HEK293 (cell line): ENCODE measurements around the gene ANP32A.

Source experiments
- CTCF ChIA-PET: fragments of 350-600 bp; formaldehyde crosslinking; extraction: SDS; loops from one replicate; lab custom pipeline; 2021; ENCODE audit warnings: antibody characterized with exemption; lab: Yijun Ruan, JAX
- POLR2A ChIA-PET: fragments of 300-600 bp; formaldehyde crosslinking; extraction: SDS; loops from one replicate; lab custom pipeline; 2020; ENCODE audit warnings: antibody characterized with exemption, inconsistent platforms; lab: Yijun Ruan, JAX
- H3K27ac ChIP-seq: fragments of 200-500 bp; sonication (Bioruptor generic); 2 replicates; pipeline ENCODE4 v1.5.1; 2014; ENCODE audit warnings: low read depth, low read length, control low read depth, inconsistent platforms; ENCODE audit errors: extremely low read depth
- H3K36me3 ChIP-seq, 2 experiments: fragments of 200-500 bp in 1 of 2; sonication (Bioruptor generic) in 1 of 2; 1 replicate in 1 of 2; 2 replicates in 1 of 2; pipeline ENCODE4 v1.5.1; 2014 to 2017; ENCODE audit warnings: inconsistent platforms in 2 of 2, low read length in 2 of 2; ENCODE audit not compliant: control insufficient read depth in 2 of 2, insufficient read depth in 1 of 2
- H3K4me1 ChIP-seq: fragments of 200-500 bp; sonication (Bioruptor generic); 2 replicates; pipeline ENCODE4 v1.5.1; 2014; ENCODE audit warnings: mild to moderate bottlenecking, low read length, inconsistent platforms; ENCODE audit not compliant: control insufficient read depth, insufficient read depth
- H3K4me3 ChIP-seq: 2 replicates; pipeline ENCODE4 v1.5.1; 2011; ENCODE audit warnings: low read depth, mild to moderate bottlenecking, control low read depth, low read length, moderate library complexity
- H3K9me3 ChIP-seq: fragments of 200-500 bp; sonication (Bioruptor generic); 2 replicates; pipeline ENCODE4 v1.5.1; 2014; ENCODE audit warnings: low read depth, low read length, inconsistent platforms; ENCODE audit not compliant: control insufficient read depth, insufficient read depth
- CTCF ChIP-seq: fragments of 450-650 bp; formaldehyde crosslinking; IDR thresholded peaks from 2 replicates; pipeline ENCODE4 v1.5.1; 2016; ENCODE audit warnings: missing biosample characterization, missing genetic modification characterization
- EGR2 ChIP-seq: fragments of 450-650 bp; formaldehyde crosslinking; IDR thresholded peaks from 2 replicates; pipeline ENCODE4 v1.5.1; 2016; ENCODE audit warnings: low read depth, missing biosample characterization, missing genetic modification characterization
- KLF17 ChIP-seq: fragments of 450-650 bp; formaldehyde crosslinking; IDR thresholded peaks from 2 replicates; pipeline ENCODE4 v1.5.1; 2016; ENCODE audit warnings: missing biosample characterization, missing genetic modification characterization
- SCRT1 ChIP-seq: fragments of 450-650 bp; formaldehyde crosslinking; IDR thresholded peaks from 2 replicates; pipeline ENCODE4 v1.5.1; 2016; ENCODE audit warnings: missing biosample characterization, missing genetic modification characterization, borderline replicate concordance
- SCRT2 ChIP-seq: fragments of 450-650 bp; formaldehyde crosslinking; IDR thresholded peaks from 2 replicates; pipeline ENCODE4 v1.5.1; 2016; ENCODE audit warnings: missing biosample characterization, missing genetic modification characterization
- SETDB1 ChIP-seq: IDR thresholded peaks from one replicate; pipeline ENCODE4 v1.6.1; 2017; ENCODE audit warnings: mild to moderate bottlenecking, low read length, moderate library complexity, mixed read lengths; ENCODE audit not compliant: insufficient read length
- WT1 ChIP-seq: fragments of 450-650 bp; formaldehyde crosslinking; IDR thresholded peaks from 2 replicates; pipeline ENCODE4 v1.5.1; 2016; ENCODE audit warnings: missing biosample characterization, missing genetic modification characterization
- ZBTB17 ChIP-seq: fragments of 450-650 bp; formaldehyde crosslinking; IDR thresholded peaks from 2 replicates; pipeline ENCODE4 v1.5.1; 2016; ENCODE audit warnings: missing biosample characterization, missing genetic modification characterization
- ZBTB48 ChIP-seq: fragments of 450-650 bp; formaldehyde crosslinking; IDR thresholded peaks from 2 replicates; pipeline ENCODE4 v1.5.1; 2016; ENCODE audit warnings: missing biosample characterization, missing genetic modification characterization
- ZBTB8A ChIP-seq: fragments of 450-650 bp; formaldehyde crosslinking; IDR thresholded peaks from 2 replicates; pipeline ENCODE4 v1.5.1; 2016; ENCODE audit warnings: missing biosample characterization, missing genetic modification characterization
- ZFHX2 ChIP-seq: fragments of 450-650 bp; formaldehyde crosslinking; conservative IDR thresholded peaks from 2 replicates; pipeline ENCODE4 v1.5.1; 2016; ENCODE audit warnings: missing biosample characterization, missing genetic modification characterization
- ZFP3 ChIP-seq: fragments of 450-650 bp; formaldehyde crosslinking; IDR thresholded peaks from 2 replicates; pipeline ENCODE4 v1.5.1; 2016; ENCODE audit warnings: low read depth, missing biosample characterization, missing genetic modification characterization
- ZNF169 ChIP-seq: fragments of 450-650 bp; formaldehyde crosslinking; IDR thresholded peaks from 2 replicates; pipeline ENCODE4 v1.5.1; 2016; ENCODE audit warnings: missing biosample characterization, missing genetic modification characterization
- ZNF19 ChIP-seq: fragments of 450-650 bp; formaldehyde crosslinking; IDR thresholded peaks from 2 replicates; pipeline ENCODE4; 2016; ENCODE audit warnings: missing biosample characterization, missing genetic modification characterization, low read depth
- ZNF2 ChIP-seq: fragments of 450-650 bp; formaldehyde crosslinking; IDR thresholded peaks from 2 replicates; pipeline ENCODE4 v1.5.1; 2016; ENCODE audit warnings: missing biosample characterization, missing genetic modification characterization
- ZNF521 ChIP-seq: fragments of 450-650 bp; formaldehyde crosslinking; IDR thresholded peaks from 2 replicates; pipeline ENCODE4 v1.5.1; 2017; ENCODE audit warnings: missing biosample characterization, mild to moderate bottlenecking, missing genetic modification characterization
- ZNF548 ChIP-seq: fragments of 450-650 bp; formaldehyde crosslinking; IDR thresholded peaks from 2 replicates; pipeline ENCODE4 v1.5.1; 2016; ENCODE audit warnings: missing biosample characterization, missing genetic modification characterization
- ZNF549 ChIP-seq: fragments of 450-650 bp; IDR thresholded peaks from 2 replicates; pipeline ENCODE4 v1.5.1; 2018; ENCODE audit warnings: missing biosample characterization, missing genetic modification characterization, mild to moderate bottlenecking, inconsistent platforms, moderate library complexity
- ZNF629 ChIP-seq: fragments of 450-650 bp; formaldehyde crosslinking; IDR thresholded peaks from 2 replicates; pipeline ENCODE4 v1.5.1; 2017; ENCODE audit warnings: missing biosample characterization, missing genetic modification characterization
- ZNF654 ChIP-seq: fragments of 450-650 bp; formaldehyde crosslinking; IDR thresholded peaks from 2 replicates; pipeline ENCODE4 v1.5.1; 2016; ENCODE audit warnings: low read depth, missing biosample characterization, missing genetic modification characterization
- ZNF670 ChIP-seq: fragments of 450-650 bp; formaldehyde crosslinking; IDR thresholded peaks from 2 replicates; pipeline ENCODE4 v1.5.1; 2016; ENCODE audit warnings: missing biosample characterization, missing genetic modification characterization, low read depth
- ZNF76 ChIP-seq: fragments of 450-650 bp; formaldehyde crosslinking; IDR thresholded peaks from 2 replicates; pipeline ENCODE4; 2016; ENCODE audit warnings: low read depth, missing biosample characterization, missing genetic modification characterization, borderline replicate concordance
- ZNF776 ChIP-seq: fragments of 450-650 bp; formaldehyde crosslinking; IDR thresholded peaks from 2 replicates; pipeline ENCODE4 v1.5.0; 2017; ENCODE audit warnings: missing biosample characterization, missing genetic modification characterization, borderline replicate concordance
- ZNF830 ChIP-seq: fragments of 450-650 bp; IDR thresholded peaks from 2 replicates; pipeline ENCODE4 v1.5.0; 2018; ENCODE audit warnings: missing biosample characterization, missing genetic modification characterization, low read depth, mild to moderate bottlenecking, moderate library complexity
- TF ChIP-seq, protein P1 (sequence below): sonication (generic); formaldehyde crosslinking; IDR thresholded peaks from 2 replicates; pipeline ENCODE4 v1.8.1; 2022; ENCODE audit warnings: mild to moderate bottlenecking, moderate library complexity, missing genetic modification reagents
- TF ChIP-seq, protein P2 (sequence below): fragments of 450-650 bp; formaldehyde crosslinking; IDR thresholded peaks from 2 replicates; pipeline ENCODE4 v1.5.1; 2016; ENCODE audit warnings: missing biosample characterization, missing genetic modification characterization
- TF ChIP-seq, protein P3 (sequence below): fragments of 450-650 bp; formaldehyde crosslinking; IDR thresholded peaks from 2 replicates; pipeline ENCODE4 v1.5.1; 2017; ENCODE audit warnings: missing biosample characterization, mild to moderate bottlenecking, missing genetic modification characterization, moderate library complexity

Gene ANP32A

DNA sequence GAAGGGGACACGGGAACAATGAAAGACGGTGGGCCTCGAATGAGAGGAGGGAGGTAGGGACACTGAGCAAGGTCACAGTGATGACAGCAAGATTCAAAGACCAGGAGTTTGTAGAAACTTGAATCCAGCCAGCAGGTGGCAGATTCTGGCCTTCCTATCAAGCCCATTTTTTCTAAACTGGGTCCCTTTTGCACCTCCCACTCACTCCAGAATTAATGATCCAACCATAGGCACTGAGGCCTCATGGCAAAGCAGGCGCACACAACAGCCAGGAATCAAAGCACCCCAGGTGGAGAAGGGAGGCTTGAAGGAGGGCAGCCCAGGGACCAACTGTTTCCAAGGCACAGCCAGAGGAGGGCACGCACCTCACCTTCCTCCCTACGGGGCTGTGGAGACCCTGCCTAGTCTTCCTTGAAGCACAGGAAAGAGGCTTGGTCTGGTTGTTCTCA lies 90.2 kb downstream of the ANP32A start:
- Histone ChIP-seq H3K27ac (no peak overlapping the region), H3K36me3 (no peaks in the 10 kb centered on the region), H3K4me3 (no peak overlapping the region), H3K4me1 (no peaks in the 10 kb centered on the region; the same call in 1 of the 2 replicates), H3K9me3 (no peaks in the 10 kb centered on the region)
- ChIA-PET CTCF (interaction anchor here (0.7 to 4.0 kb wide), 12 partner anchors 13 to 194 kb away, joined by 3 to 59 read pairs (median 4); no protein-coding TSS in a partner anchor), POLR2A (no interaction called here)
- TF ChIP-seq, protein P1, sequence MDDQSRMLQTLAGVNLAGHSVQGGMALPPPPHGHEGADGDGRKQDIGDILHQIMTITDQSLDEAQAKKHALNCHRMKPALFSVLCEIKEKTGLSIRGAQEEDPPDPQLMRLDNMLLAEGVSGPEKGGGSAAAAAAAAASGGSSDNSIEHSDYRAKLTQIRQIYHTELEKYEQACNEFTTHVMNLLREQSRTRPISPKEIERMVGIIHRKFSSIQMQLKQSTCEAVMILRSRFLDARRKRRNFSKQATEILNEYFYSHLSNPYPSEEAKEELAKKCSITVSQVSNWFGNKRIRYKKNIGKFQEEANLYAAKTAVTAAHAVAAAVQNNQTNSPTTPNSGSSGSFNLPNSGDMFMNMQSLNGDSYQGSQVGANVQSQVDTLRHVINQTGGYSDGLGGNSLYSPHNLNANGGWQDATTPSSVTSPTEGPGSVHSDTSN, result no peak
- peak; percentile 13; the same call in 1 of the 2 replicates for TF ChIP-seq ZBTB48 (tag by site-specific recombination)
- TF ChIP-seq ZNF654, result peak; percentile 85
- peak; percentile 29; the same call in 1 of the 2 replicates for TF ChIP-seq ZBTB8A (tag by site-specific recombination)
- peak; percentile 67 for TF ChIP-seq ZFHX2
- no peak for TF ChIP-seq KLF17 (tag by site-specific recombination)
- TF ChIP-seq EGR2 (tag by site-specific recombination), result peak; percentile 36; the same call in 1 of the 2 replicates
- no peak for TF ChIP-seq SETDB1
- TF ChIP-seq ZBTB17 (tag by site-specific recombination), result peak; percentile 52; the same call in 1 of the 2 replicates
- TF ChIP-seq CTCF (tag by site-specific recombination), result peak; percentile 74

- ChIA-PET POLR2A (no interaction called here), CTCF (interaction anchor here (0.6 to 4.0 kb wide), 10 partner anchors 10 to 255 kb away, joined by 3 to 59 read pairs (median 4); no protein-coding TSS in a partner anchor)
- Histone ChIP-seq H3K27ac (no peak overlapping the region), H3K9me3 (no peaks in the 10 kb centered on the region), H3K4me3 (no peak overlapping the region), H3K36me3 (no peaks in the 10 kb centered on the region), H3K4me1 (no peaks in the 10 kb centered on the region; the same call in 1 of the 2 replicates)
- TF ChIP-seq, protein P2, sequence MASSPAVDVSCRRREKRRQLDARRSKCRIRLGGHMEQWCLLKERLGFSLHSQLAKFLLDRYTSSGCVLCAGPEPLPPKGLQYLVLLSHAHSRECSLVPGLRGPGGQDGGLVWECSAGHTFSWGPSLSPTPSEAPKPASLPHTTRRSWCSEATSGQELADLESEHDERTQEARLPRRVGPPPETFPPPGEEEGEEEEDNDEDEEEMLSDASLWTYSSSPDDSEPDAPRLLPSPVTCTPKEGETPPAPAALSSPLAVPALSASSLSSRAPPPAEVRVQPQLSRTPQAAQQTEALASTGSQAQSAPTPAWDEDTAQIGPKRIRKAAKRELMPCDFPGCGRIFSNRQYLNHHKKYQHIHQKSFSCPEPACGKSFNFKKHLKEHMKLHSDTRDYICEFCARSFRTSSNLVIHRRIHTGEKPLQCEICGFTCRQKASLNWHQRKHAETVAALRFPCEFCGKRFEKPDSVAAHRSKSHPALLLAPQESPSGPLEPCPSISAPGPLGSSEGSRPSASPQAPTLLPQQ (tag by site-specific recombination), result no peak
- TF ChIP-seq ZNF549 (no peak), ZFP3 (tag by site-specific recombination) (no peak), ZBTB17 (tag by site-specific recombination) (no peak), ZNF670 (tag by site-specific recombination) (no peak), ZNF776 (tag by site-specific recombination) (no peak), SCRT2 (tag by site-specific recombination) (no peak), ZNF830 (tag by site-specific recombination) (no peak), ZNF521 (tag by site-specific recombination) (no peak), ZNF169 (tag by site-specific recombination) (no peak), ZNF76 (tag by site-specific recombination) (no peak), WT1 (tag by site-specific recombination) (no peak), ZNF19 (tag by site-specific recombination) (no peak), ZNF2 (tag by site-specific recombination) (no peak), SETDB1 (no peak), SCRT1 (tag by site-specific recombination) (no peak), ZNF548 (no peak), ZNF629 (no peak)
- TF ChIP-seq, protein P3, sequence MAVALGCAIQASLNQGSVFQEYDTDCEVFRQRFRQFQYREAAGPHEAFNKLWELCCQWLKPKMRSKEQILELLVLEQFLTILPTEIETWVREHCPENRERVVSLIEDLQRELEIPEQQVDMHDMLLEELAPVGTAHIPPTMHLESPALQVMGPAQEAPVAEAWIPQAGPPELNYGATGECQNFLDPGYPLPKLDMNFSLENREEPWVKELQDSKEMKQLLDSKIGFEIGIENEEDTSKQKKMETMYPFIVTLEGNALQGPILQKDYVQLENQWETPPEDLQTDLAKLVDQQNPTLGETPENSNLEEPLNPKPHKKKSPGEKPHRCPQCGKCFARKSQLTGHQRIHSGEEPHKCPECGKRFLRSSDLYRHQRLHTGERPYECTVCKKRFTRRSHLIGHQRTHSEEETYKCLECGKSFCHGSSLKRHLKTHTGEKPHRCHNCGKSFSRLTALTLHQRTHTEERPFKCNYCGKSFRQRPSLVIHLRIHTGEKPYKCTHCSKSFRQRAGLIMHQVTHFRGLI (tag by site-specific recombination), result no peak
These were observed 90.8 kb downstream of the ANP32A start for GRCh38 chr15:68729789-68730411.
